ENCODE results near the gene ATP10A. TPM values are rescaled to one million over a fixed set of nuclear protein-coding genes. Genes with fewer than 3 reads are reported as not detected.
"Not testable (repeated sequence)": the region's sequence is repeated elsewhere in the genome, so short reads cannot be mapped to it uniquely, and the experiment has no call there.

ATP10A gene
- total RNA-seq, 1 donor from 2014 or later = 16.5 TPM

DNA sequence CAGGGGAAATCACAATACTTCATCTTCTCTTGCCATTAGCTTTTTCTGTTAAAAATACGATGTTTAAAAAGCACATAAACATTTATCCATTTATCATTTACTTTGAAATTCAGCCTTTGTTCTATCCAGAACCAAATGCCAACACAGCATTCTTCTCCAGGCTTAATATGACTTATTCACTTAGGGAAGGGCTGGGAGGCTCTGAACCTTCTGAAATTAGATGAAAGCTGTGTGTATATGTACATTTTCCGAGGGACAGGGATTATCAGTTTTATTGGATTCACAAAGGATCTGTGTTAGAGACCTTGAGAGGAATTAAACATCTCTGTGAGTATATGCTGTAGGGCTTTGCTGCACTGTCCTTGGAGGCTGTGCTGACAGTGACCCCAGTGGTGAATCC lies 213.7 kb downstream of the ATP10A start:
- DNase-seq (ENCODE audit: low read depth) = no peak

GRCh38 chr15:25643120-25643519 lies 220.0 kb downstream of the ATP10A start:
- DNase-seq (ENCODE audit: low read depth) = no peak

DNA sequence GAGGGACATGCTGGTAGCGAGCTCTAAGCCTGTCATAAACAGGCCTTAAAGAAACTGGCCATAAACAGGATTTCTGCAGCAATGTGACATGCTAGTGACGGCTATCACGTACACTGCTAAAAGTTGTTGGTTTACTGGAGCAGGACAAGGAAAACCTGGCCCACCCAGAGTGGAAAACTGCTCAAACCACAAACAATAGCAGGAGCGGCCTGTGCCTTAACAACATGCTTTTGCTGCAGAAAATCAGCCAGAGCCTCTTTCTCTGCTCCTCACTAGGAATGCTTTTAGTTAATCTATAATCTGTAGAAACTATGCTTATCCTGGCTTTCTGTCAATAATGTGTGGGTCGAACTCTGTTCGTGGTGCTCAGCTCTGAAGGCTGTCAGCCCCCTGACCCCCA lies 221.4 kb downstream of the ATP10A start:
- peak; percentile 75 for DNase-seq (ENCODE audit: low read depth)

GRCh38 chr15:25641361-25641760 lies 221.8 kb downstream of the ATP10A start:
- DNase-seq (ENCODE audit: low read depth) = peak; percentile 4

DNA sequence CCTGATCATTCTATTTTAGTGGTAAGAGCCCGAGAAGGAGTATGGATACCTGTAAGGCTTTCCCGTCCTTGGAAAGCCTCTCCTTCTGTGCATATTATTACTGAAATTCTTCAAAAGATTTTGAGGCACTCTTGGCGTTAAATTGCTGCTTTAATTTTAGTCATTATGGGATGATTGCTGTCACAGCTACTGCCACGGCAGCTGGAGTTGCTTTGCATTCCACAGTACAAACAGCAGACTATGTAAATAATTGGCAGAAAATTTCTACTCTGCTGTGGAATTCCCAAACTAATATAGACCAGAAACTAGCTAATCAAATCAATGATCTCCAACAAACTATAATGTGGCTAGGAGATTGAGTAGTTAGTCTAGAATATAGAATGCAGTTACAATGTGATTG lies 222.2 kb downstream of the ATP10A start:
- not testable (repeated sequence) for DNase-seq (ENCODE audit: low read depth)

DNA sequence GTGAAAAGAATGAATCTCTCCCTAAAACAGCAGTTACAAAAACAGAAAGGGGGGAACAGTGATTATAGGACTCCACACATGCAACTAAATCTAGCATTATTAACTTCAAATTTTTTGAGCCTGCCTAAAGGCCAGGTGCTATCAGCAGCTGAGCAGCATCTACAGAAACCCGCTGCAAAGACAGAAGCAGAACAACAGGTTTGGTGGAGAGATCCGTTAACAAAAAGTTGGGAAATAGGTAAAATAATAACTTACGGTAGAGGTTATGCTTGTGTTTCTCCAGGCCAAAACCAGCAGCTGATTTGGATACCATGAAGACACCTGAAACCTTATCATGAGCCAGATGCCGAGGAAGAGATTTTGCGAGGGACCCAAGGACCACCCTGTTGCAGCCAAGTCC lies 222.7 kb downstream of the ATP10A start:
- DNase-seq (ENCODE audit: low read depth) = no peak

DNA sequence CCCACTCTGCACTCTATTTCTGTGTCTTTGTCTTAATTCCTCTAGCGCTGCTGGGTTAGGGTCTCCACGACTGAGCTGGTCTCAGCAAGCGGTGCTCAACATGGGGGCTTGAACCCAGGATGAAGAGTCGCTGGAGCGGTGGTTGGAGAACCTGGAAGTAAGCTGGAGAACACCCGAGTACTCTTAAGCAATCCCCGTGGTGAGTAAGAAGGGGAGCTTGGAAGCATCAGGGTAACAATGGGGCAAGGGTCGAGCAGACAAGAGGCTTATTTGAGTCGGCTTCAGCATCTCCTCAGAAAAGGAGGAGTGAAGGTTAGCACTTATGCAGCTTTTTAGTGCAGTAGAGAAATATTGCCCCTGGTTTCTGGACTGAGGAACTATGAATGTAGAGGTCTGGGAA lies 226.6 kb downstream of the ATP10A start:
- not testable (repeated sequence) for DNase-seq (ENCODE audit: low read depth)

GRCh38 chr15:25635191-25635590 lies 227.9 kb downstream of the ATP10A start:
- DNase-seq (ENCODE audit: low read depth) = no peak

DNA sequence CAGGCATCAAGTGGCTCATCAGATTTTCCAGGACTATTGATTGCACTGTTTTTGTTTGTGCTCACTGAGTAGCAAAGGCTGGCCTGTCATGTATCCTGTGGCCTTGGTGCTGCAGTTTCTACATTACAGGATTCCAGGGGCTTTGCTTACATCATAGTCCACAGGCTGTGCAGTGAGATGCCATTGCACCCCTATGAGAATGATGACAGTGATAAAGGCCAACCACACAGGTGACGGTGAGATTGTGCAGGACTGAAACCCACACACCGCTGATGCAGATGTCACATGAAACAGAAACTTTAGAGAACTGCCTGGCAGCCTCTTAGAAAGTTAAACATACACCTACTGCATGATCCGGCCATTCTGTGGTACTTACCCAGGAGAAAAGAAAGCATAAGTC lies 229.3 kb downstream of the ATP10A start:
- no peak for DNase-seq (ENCODE audit: low read depth)

GRCh38 chr15:25631971-25632370 lies 231.2 kb downstream of the ATP10A start:
- no peak for DNase-seq (ENCODE audit: low read depth)

Data from renal cortical epithelial cell (primary cell).